GM12875 (cell line): ENCODE measurements around the gene SATB2.

Experiments used
- H3K4me3 ChIP-seq: one replicate; pipeline ENCODE4 v1.5.1; 2011; ENCODE audit warnings: low read depth, low read length, control low read depth
- CTCF ChIP-seq: IDR thresholded peaks from 2 replicates; pipeline ENCODE4 v1.5.1; 2011; ENCODE audit warnings: low read depth, mild to moderate bottlenecking, control low read depth, inconsistent platforms, low read length, moderate library complexity, borderline replicate concordance; ENCODE audit not compliant: insufficient read depth

Gene SATB2

GRCh38 chr2:199456383-199457146 is 1.2 kb downstream of the SATB2 start:
- no peak overlapping the region for H3K4me3 ChIP-seq
- no peak for TF ChIP-seq CTCF

GRCh38 chr2:199455545-199456382 is 2.0 kb downstream of the SATB2 start:
- TF ChIP-seq CTCF = no peak
- no peak overlapping the region for H3K4me3 ChIP-seq

GRCh38 chr2:199455210-199455544 is 2.6 kb downstream of the SATB2 start:
- TF ChIP-seq CTCF = no peak
- H3K4me3 ChIP-seq = no peak overlapping the region

- H3K4me3 ChIP-seq = no peak overlapping the region
- TF ChIP-seq CTCF = no peak
Observed at GRCh38 chr2:199452991-199453379, 4.8 kb downstream of the SATB2 start.

- H3K4me3 ChIP-seq = no peak overlapping the region
- no peak for TF ChIP-seq CTCF
Observed at GRCh38 chr2:199452260-199452990, 5.3 kb downstream of the SATB2 start.

GRCh38 chr2:199449956-199450355 is 7.8 kb downstream of the SATB2 start:
- TF ChIP-seq CTCF = no peak
- H3K4me3 ChIP-seq = no peak overlapping the region
